Thyroid gland (tissue), 4 donors: ENCODE data around the gene ACE2.

Experiments used
- POLR2A ChIP-seq, 2 donors: fragments of 450-650 bp; IDR thresholded peaks; one replicate each; pipeline ENCODE4 v1.6.1; 2017; ENCODE audit warnings: antibody characterized with exemption in 2 of 2, mild to moderate bottlenecking in 2 of 2, moderate library complexity in 1 of 2
- TF ChIP-seq, protein P1 (sequence below), 6 experiments: fragments of 200-600 bp in 3 of 6; fragments of 450-650 bp in 3 of 6; sonication (generic) in 3 of 6; IDR thresholded peaks; one replicate each; pipeline ENCODE4 v1.5.1; 2016 to 2019; ENCODE audit warnings: antibody characterized with exemption in 6 of 6, mild to moderate bottlenecking in 2 of 6, inconsistent platforms in 1 of 6, moderate library complexity in 1 of 6

DNA sequence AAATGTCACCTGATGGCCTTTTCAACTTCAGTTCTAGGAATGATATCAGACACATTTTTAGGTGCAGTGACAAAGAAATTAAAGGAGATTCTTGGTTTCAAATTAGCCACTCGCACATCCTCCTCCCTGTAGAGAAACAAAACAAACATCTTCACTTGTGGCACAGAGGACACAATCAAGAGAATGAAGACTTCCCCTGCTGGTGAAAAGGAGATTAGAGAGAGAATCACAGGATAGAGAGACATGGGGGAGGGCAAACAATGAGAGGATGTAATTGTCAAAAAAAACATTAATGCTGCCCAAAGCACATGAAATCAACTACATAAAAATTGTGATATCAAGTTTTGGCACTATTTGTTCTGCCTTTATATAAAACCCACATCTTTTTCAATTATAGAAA is 34.5 kb downstream of the ACE2 start:
- TF ChIP-seq, protein P1, sequence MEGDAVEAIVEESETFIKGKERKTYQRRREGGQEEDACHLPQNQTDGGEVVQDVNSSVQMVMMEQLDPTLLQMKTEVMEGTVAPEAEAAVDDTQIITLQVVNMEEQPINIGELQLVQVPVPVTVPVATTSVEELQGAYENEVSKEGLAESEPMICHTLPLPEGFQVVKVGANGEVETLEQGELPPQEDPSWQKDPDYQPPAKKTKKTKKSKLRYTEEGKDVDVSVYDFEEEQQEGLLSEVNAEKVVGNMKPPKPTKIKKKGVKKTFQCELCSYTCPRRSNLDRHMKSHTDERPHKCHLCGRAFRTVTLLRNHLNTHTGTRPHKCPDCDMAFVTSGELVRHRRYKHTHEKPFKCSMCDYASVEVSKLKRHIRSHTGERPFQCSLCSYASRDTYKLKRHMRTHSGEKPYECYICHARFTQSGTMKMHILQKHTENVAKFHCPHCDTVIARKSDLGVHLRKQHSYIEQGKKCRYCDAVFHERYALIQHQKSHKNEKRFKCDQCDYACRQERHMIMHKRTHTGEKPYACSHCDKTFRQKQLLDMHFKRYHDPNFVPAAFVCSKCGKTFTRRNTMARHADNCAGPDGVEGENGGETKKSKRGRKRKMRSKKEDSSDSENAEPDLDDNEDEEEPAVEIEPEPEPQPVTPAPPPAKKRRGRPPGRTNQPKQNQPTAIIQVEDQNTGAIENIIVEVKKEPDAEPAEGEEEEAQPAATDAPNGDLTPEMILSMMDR (IDR thresholded peaks at IDR 0.05), result no peak
- TF ChIP-seq POLR2A (IDR thresholded peaks at IDR 0.05), result no peak
